Measurements from ENCODE around the gene NCOA3. TPM values are rescaled to one million over a fixed set of nuclear protein-coding genes. Genes with fewer than 3 reads are reported as not detected.

NCOA3 gene
- total RNA-seq, 1 experiment from 2014 or later = 68.6 TPM

DNA sequence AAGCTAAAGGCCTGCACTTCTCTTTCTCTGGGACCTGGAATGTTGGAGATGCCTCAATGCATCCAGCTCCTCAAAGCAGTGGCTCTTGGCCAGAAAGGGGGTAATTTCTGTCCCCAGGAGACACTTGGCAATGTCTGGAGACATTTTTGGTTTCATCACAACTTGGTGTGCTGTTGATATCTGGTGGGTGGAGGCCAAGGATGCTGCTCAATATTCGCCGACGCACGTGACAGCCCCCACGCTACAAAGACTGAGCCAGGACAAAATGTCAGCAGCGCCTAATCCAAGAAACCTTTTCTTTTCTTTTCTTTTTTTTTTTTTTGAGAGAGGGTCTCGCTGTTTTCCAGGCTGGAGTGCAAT, 203.8 kb downstream of the NCOA3 start:
- no peak for DNase-seq (ENCODE audit: unreplicated experiment)
- intact Hi-C loops (cut with micrococcal nuclease) = no loop called here
- Mint-ChIP-seq H3K27ac (ENCODE audit: low read depth, unreplicated experiment) (no peak overlapping the region), H3K9me3 (ENCODE audit: unreplicated experiment) (no peaks in the 10 kb centered on the region), H3K4me1 (ENCODE audit: insufficient read depth, unreplicated experiment) (peaks cover 12% of the 10 kb centered on the region), H3K36me3 (ENCODE audit: insufficient read depth, unreplicated experiment) (peaks cover 60% of the 10 kb centered on the region), H3K4me3 (ENCODE audit: unreplicated experiment) (no peak overlapping the region), H3K27me3 (ENCODE audit: insufficient read depth, unreplicated experiment) (no peaks in the 10 kb centered on the region)
- TF ChIP-seq CTCF (IDR thresholded peaks at IDR 0.05; ENCODE audit: unreplicated experiment) = no peak
- ChIA-PET POLR2A (interaction anchor here (0.7 kb wide), 1 partner anchor 13 kb away, joined by 3 read pairs; no protein-coding TSS in a partner anchor), CTCF (interaction anchor here (0.8 to 1.2 kb wide), 2 partner anchors 20 to 915 kb away, joined by 3 to 5 read pairs; no protein-coding TSS in a partner anchor)
- no TSS peak for BruUV-seq (replicated peaks)

DNA sequence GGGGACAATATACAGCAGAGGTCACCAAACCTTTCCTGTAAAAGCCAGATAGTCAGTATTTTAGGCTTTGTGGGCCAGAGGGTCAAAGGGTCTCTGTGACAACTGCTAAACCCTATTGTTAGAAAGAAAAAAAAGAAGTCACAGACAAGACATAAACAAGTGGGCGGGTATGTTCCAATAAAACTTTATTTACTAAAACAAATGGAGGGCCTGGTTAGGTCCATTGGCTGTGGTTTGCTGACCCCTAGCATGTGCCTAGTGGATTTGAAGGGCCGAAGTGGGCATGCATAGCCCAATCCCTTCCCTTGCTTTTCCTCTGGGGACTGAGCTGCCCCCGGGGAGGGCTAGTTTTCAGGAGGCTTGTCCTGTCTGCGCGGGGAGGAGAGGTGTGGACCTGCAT, 204.7 kb downstream of the NCOA3 start:
- H3K36me3 Mint-ChIP-seq (ENCODE audit: insufficient read depth, unreplicated experiment) = peaks cover 57% of the 10 kb centered on the region
- CTCF ChIA-PET = no interaction called here

More for the DNA sequence above, 204.7 kb downstream of the NCOA3 start:
- peaks cover 14% of the 10 kb centered on the region for H3K4me1 Mint-ChIP-seq (ENCODE audit: insufficient read depth, unreplicated experiment)
- POLR2A ChIA-PET = no interaction called here
- no peak for DNase-seq (ENCODE audit: unreplicated experiment)
- no peaks in the 10 kb centered on the region for H3K9me3 Mint-ChIP-seq (ENCODE audit: unreplicated experiment)
- H3K27ac Mint-ChIP-seq (ENCODE audit: low read depth, unreplicated experiment) = no peak overlapping the region
- TF ChIP-seq CTCF (IDR thresholded peaks at IDR 0.05; ENCODE audit: unreplicated experiment) = no peak
- no peaks in the 10 kb centered on the region for H3K27me3 Mint-ChIP-seq (ENCODE audit: insufficient read depth, unreplicated experiment)
- H3K4me3 Mint-ChIP-seq (ENCODE audit: unreplicated experiment) = no peak overlapping the region
- intact Hi-C loops (cut with micrococcal nuclease) = no loop called here
- BruUV-seq (replicated peaks) = no TSS peak

Other genes with a start within 250 kb of the NCOA3 start
- gene ZMYND8, start 145.2 kb upstream of the NCOA3 start, total RNA-seq (2022) = 126 and 127 TPM in 2 replicates

Data from MCF 10A (cell line).